ENCODE results near the gene DHRS9.

DHRS9 gene

DNA sequence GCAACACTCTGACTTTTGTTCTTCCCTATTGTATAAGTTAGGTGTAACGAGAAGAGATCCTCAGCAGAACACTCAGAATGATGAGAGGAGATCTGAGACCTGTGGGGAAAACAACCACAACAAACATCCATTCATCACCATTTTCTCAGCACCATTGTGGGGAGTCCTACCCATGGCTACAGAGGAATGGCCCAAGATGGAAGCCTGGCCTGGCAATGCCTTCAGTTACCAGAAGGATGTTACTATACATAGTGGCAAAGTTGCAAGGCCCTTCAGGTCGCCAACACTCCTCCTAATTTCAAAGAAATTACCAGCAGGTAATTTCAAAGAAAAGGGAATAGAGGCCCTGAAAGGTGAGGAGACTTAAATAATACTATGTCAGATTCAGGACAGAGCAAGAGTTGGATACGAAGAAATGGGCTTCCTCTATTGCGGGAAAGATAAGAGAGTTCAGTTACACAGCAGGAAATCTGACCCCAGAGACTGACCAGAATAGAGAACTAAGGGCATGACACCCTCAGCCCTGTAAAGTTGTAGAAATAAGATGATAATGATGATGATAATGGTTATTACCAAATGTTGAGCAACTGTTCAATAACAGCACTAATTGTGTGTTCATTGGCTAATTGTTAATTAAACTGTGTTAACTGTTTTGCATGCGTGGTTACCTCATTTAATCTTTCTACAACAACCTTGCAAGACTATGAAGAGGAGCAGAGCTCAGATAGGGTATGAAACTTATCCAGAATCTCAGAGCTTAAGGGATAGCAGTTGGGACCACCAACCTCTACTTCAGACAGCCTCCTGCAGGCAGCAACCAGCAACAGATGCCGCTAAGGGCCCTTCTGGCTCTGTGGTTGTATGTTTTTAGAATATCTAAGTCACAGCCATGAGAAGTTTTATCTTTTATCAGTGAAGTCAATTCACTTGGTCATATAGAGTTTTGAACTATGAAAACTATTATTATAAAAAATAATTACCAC is 37.5 kb downstream of the DHRS9 start:
- Histone ChIP-seq H2BK120ac (ENCODE audit: insufficient read depth, low read length, poor library complexity) (no peak overlapping the region), H3K9ac (ENCODE audit: low read length) (no peak overlapping the region), H3K4me3 (ENCODE audit: low read depth, low read length) (no peak overlapping the region), H3K79me1 (ENCODE audit: low read length) (no peaks in the 10 kb centered on the region), H2AK5ac (ENCODE audit: low read length) (no peak overlapping the region), H3K4me1 (ENCODE audit: control insufficient read depth in 1 of 2, insufficient read depth in 2 of 2, low read length in 2 of 2) (peaks cover 0 to 2% of the 10 kb centered on the region in 2 experiments), H4K91ac (ENCODE audit: low read depth, low read length) (no peak overlapping the region), H3K23ac (ENCODE audit: low read length) (no peak overlapping the region), H3K4ac (ENCODE audit: low read depth, low read length) (no peak overlapping the region), H3K14ac (ENCODE audit: low read length) (no peak overlapping the region), H2BK12ac (ENCODE audit: low read length) (no peak overlapping the region), H4K12ac (ENCODE audit: low read depth, low read length) (no peak overlapping the region), H3K9me3 (ENCODE audit: insufficient read depth, low read depth, low read length) (peaks cover 2% of the 10 kb centered on the region), H3K4me2 (ENCODE audit: low read length) (no peak overlapping the region), H3K79me2 (ENCODE audit: control insufficient read depth, insufficient read depth, low read length, poor library complexity) (no peaks in the 10 kb centered on the region), H2AFZ (ENCODE audit: insufficient read depth, low read length, poor library complexity) (no peak overlapping the region), H4K8ac (ENCODE audit: low read depth, low read length) (no peak overlapping the region), H3K27me3 (ENCODE audit: insufficient read depth, low read length) (no peaks in the 10 kb centered on the region), H3K27ac (ENCODE audit: low read depth, low read length) (no peak overlapping the region), H3K36me3 (ENCODE audit: control insufficient read depth in 1 of 2, insufficient read depth in 2 of 2, low read length in 2 of 2) (no peaks in the 10 kb centered on the region), H2BK5ac (ENCODE audit: low read depth, low read length, poor library complexity) (no peak overlapping the region), H3K18ac (ENCODE audit: low read length) (no peak overlapping the region)
- DNase-seq = no peak
- no CpG with 5 or more reads among the region's 6 CpGs for WGBS (ENCODE audit: extremely low coverage, insufficient coverage, insufficient read length)

DNA sequence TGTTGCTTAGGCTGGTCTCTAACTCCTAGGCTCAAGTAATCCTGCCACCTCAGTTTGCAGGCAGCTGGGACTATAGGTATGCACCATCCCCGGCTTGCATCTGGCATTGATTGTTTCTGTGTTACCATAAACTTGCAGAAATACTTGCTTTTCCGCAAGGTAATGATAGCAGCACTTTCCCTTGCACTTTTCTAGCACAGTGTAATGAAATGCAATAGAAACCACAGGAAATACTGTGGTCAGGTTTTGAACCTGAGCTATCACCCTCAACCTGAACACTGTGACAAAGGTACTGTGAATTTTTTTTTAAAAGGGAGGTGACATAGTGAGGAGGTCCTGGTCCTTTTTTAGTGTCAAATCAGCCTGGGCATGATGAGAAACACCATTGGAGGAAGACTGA is 38.3 kb downstream of the DHRS9 start:
- WGBS (ENCODE audit: extremely low coverage, insufficient coverage, insufficient read length) = no CpG with 5 or more reads among the region's 2 CpGs
- no peak overlapping the region for H2BK12ac ChIP-seq (ENCODE audit: low read length)

DNA sequence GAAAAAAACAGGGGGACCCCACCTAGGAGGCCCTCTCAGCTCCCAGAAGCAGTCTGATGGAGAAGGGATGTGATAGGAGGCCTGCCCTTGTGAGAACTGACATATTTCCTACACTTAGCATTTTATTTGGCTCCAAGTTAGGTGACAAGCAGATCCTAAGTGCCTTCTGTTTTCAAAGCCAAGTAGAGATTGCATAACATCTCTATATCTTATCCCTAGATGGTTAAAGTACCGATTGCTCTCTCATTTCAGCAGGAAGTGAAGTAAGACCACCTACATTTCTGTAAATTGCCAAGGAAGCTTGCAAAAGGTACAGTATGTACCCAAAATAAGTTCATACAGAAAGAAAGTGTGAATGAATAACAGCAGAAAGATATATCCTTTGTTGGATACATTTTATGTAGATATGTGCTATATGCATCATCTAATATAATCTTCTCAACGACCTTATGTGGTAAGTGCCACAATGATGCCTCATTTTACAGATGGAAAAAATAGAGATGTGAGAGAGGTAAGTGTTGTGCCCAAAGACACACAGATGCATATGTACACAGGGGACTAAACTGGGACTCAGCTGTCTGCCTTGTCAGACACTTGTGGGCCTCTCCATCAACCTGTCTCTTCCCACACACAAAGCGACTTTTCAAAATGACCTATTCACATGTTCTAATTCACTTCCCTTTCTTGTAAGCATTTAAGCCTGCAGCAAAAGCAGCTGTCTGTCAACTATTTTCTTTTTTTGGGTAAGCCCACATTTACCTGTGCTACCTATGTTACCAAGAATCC is 38.9 kb downstream of the DHRS9 start:
- no CpG with 5 or more reads among the region's 3 CpGs for WGBS (ENCODE audit: extremely low coverage, insufficient coverage, insufficient read length)

More for the DNA sequence above, 38.3 kb downstream of the DHRS9 start:
- H2BK120ac ChIP-seq (ENCODE audit: insufficient read depth, low read length, poor library complexity) = no peak overlapping the region
- no peak overlapping the region for H2BK5ac ChIP-seq (ENCODE audit: low read depth, low read length, poor library complexity)
- no peak overlapping the region for H3K27ac ChIP-seq (ENCODE audit: low read depth, low read length)
- H3K9me3 ChIP-seq (ENCODE audit: insufficient read depth, low read depth, low read length) = peaks cover 2% of the 10 kb centered on the region
- no peaks in the 10 kb centered on the region for H3K79me1 ChIP-seq (ENCODE audit: low read length)
- no peak overlapping the region for H2AK5ac ChIP-seq (ENCODE audit: low read length)
- H3K79me2 ChIP-seq (ENCODE audit: control insufficient read depth, insufficient read depth, low read length, poor library complexity) = no peaks in the 10 kb centered on the region
- no peak overlapping the region for H4K91ac ChIP-seq (ENCODE audit: low read depth, low read length)
- H3K36me3 ChIP-seq (ENCODE audit: control insufficient read depth in 1 of 2, insufficient read depth in 2 of 2, low read length in 2 of 2) = no peaks in the 10 kb centered on the region
- no peak overlapping the region for H4K8ac ChIP-seq (ENCODE audit: low read depth, low read length)
- no peak overlapping the region for H3K4me2 ChIP-seq (ENCODE audit: low read length)
- no peak for DNase-seq
- H3K18ac ChIP-seq (ENCODE audit: low read length) = no peak overlapping the region
- H3K27me3 ChIP-seq (ENCODE audit: insufficient read depth, low read length) = no peaks in the 10 kb centered on the region
- H3K23ac ChIP-seq (ENCODE audit: low read length) = no peak overlapping the region
- H3K9ac ChIP-seq (ENCODE audit: low read length) = no peak overlapping the region
- H3K4me1 ChIP-seq (ENCODE audit: control insufficient read depth in 1 of 2, insufficient read depth in 2 of 2, low read length in 2 of 2) = peaks cover 0 to 4% of the 10 kb centered on the region in 2 experiments
- no peak overlapping the region for H3K4ac ChIP-seq (ENCODE audit: low read depth, low read length)
- H3K4me3 ChIP-seq (ENCODE audit: low read depth, low read length) = no peak overlapping the region
- H4K12ac ChIP-seq (ENCODE audit: low read depth, low read length) = no peak overlapping the region
- no peak overlapping the region for H2AFZ ChIP-seq (ENCODE audit: insufficient read depth, low read length, poor library complexity)
- no peak overlapping the region for H3K14ac ChIP-seq (ENCODE audit: low read length)

DNA sequence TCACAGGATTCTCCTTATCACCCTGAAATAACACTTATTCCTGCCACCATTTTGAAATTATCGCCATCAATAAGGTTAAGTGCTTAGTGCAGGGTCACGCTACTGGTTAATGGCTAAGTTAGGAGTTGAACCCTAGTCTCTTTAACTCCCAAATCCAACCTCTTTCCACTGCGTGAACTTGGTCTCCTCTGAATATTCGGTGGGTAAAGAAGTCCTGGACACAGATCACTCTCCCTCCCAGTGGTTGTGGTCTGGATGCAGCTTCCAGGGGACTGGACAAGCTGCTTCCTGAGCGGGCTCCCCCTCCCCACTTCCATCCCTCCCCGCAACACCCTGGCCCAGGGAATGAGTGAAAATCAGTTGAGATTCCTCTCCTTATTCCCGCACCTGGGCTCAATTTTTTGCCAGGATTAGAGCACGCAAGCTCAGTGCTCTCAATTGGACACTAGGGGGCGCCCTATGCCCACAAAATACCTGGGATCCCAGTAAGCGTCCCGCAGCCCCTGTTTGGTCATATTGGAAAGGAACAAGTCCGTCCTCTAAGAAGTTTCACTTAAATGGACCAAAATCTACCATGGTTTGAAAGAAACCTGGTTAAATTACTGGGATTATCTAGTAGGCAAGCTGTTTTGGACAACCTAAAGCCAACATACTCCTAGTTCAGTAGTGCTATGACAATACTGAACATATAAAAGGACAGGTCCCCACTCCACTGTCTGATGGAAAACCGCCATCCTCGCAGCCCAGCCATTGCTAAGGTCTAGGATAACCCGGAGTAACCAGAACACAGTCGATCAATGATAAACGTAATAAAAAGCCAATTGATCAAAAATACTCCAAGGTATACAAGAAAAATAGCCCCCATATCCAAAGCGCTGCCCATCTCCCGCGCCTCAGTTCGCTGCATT is 40.4 kb downstream of the DHRS9 start:
- H4K91ac ChIP-seq (ENCODE audit: low read depth, low read length) = no peak overlapping the region
- H3K79me2 ChIP-seq (ENCODE audit: control insufficient read depth, insufficient read depth, low read length, poor library complexity) = no peaks in the 10 kb centered on the region
- no peak overlapping the region for H3K14ac ChIP-seq (ENCODE audit: low read length)
- H3K4me1 ChIP-seq (ENCODE audit: control insufficient read depth in 1 of 2, insufficient read depth in 2 of 2, low read length in 2 of 2) = peaks cover 0 to 8% of the 10 kb centered on the region in 2 experiments
- peak overlapping the region; percentile 26 for H3K9ac ChIP-seq (ENCODE audit: low read length)
- H3K18ac ChIP-seq (ENCODE audit: low read length) = no peak overlapping the region
- H3K9me3 ChIP-seq (ENCODE audit: insufficient read depth, low read depth, low read length) = peaks cover 3% of the 10 kb centered on the region
- H2BK120ac ChIP-seq (ENCODE audit: insufficient read depth, low read length, poor library complexity) = no peak overlapping the region
- no peak overlapping the region for H3K4me2 ChIP-seq (ENCODE audit: low read length)
- no peaks in the 10 kb centered on the region for H3K79me1 ChIP-seq (ENCODE audit: low read length)
- H3K4me3 ChIP-seq (ENCODE audit: low read depth, low read length) = no peak overlapping the region
- WGBS (ENCODE audit: extremely low coverage, insufficient coverage, insufficient read length) = no CpG with 5 or more reads among the region's 21 CpGs
- no peak overlapping the region for H2BK5ac ChIP-seq (ENCODE audit: low read depth, low read length, poor library complexity)
- H4K12ac ChIP-seq (ENCODE audit: low read depth, low read length) = no peak overlapping the region
- no peak overlapping the region for H2AK5ac ChIP-seq (ENCODE audit: low read length)
- H2BK12ac ChIP-seq (ENCODE audit: low read length) = peak overlapping the region; percentile 29
- no peaks in the 10 kb centered on the region for H3K27me3 ChIP-seq (ENCODE audit: insufficient read depth, low read length)
- H3K27ac ChIP-seq (ENCODE audit: low read depth, low read length) = no peak overlapping the region
- H3K4ac ChIP-seq (ENCODE audit: low read depth, low read length) = no peak overlapping the region
- H3K23ac ChIP-seq (ENCODE audit: low read length) = no peak overlapping the region
- no peak overlapping the region for H4K8ac ChIP-seq (ENCODE audit: low read depth, low read length)
- DNase-seq = peak; percentile 67 to 89
- H2AFZ ChIP-seq (ENCODE audit: insufficient read depth, low read length, poor library complexity) = no peak overlapping the region
- peaks cover 0 to 2% of the 10 kb centered on the region in 2 experiments for H3K36me3 ChIP-seq (ENCODE audit: control insufficient read depth in 1 of 2, insufficient read depth in 2 of 2, low read length in 2 of 2)

More for the DNA sequence above, 38.9 kb downstream of the DHRS9 start:
- Histone ChIP-seq H4K91ac (ENCODE audit: low read depth, low read length) (no peak overlapping the region), H2AK5ac (ENCODE audit: low read length) (no peak overlapping the region), H4K12ac (ENCODE audit: low read depth, low read length) (no peak overlapping the region), H3K9ac (ENCODE audit: low read length) (no peak overlapping the region), H3K79me2 (ENCODE audit: control insufficient read depth, insufficient read depth, low read length, poor library complexity) (no peaks in the 10 kb centered on the region), H2AFZ (ENCODE audit: insufficient read depth, low read length, poor library complexity) (no peak overlapping the region), H3K27ac (ENCODE audit: low read depth, low read length) (no peak overlapping the region), H2BK12ac (ENCODE audit: low read length) (no peak overlapping the region), H3K36me3 (ENCODE audit: control insufficient read depth in 1 of 2, insufficient read depth in 2 of 2, low read length in 2 of 2) (no peaks in the 10 kb centered on the region), H3K79me1 (ENCODE audit: low read length) (no peaks in the 10 kb centered on the region), H3K4me2 (ENCODE audit: low read length) (no peak overlapping the region), H3K4ac (ENCODE audit: low read depth, low read length) (no peak overlapping the region), H3K4me3 (ENCODE audit: low read depth, low read length) (no peak overlapping the region), H2BK5ac (ENCODE audit: low read depth, low read length, poor library complexity) (no peak overlapping the region), H3K23ac (ENCODE audit: low read length) (no peak overlapping the region), H2BK120ac (ENCODE audit: insufficient read depth, low read length, poor library complexity) (no peak overlapping the region), H3K14ac (ENCODE audit: low read length) (no peak overlapping the region), H4K8ac (ENCODE audit: low read depth, low read length) (no peak overlapping the region), H3K18ac (ENCODE audit: low read length) (no peak overlapping the region), H3K27me3 (ENCODE audit: insufficient read depth, low read length) (no peaks in the 10 kb centered on the region), H3K9me3 (ENCODE audit: insufficient read depth, low read depth, low read length) (peaks cover 2% of the 10 kb centered on the region), H3K4me1 (ENCODE audit: control insufficient read depth in 1 of 2, insufficient read depth in 2 of 2, low read length in 2 of 2) (peaks cover 0 to 8% of the 10 kb centered on the region in 2 experiments)
- DNase-seq = no peak

Data from trophoblast cell (in vitro differentiated cells and primary cell).